ENCODE results near the gene PACSIN2. TPM values are rescaled to one million over a fixed set of nuclear protein-coding genes. Genes with fewer than 3 reads are reported as not detected.
"Not testable (repeated sequence)": the region's sequence is repeated elsewhere in the genome, so short reads cannot be mapped to it uniquely, and the experiment has no call there.

PACSIN2 gene
- total RNA-seq, 2 experiments from 2014 or later = 27.5 to 30.8 TPM

GRCh38 chr22:42996646-42997365, 18.1 kb downstream of the PACSIN2 start:
- Mint-ChIP-seq H3K27me3 (ENCODE audit: low read depth) (no peaks in the 10 kb centered on the region), H3K36me3 (ENCODE audit: low read depth) (peaks cover 8% of the 10 kb centered on the region), H3K4me1 (ENCODE audit: low read depth) (peaks cover 39% of the 10 kb centered on the region), H3K4me3 (no peak overlapping the region), H3K9me3 (ENCODE audit: insufficient read depth) (peaks cover 6% of the 10 kb centered on the region), H3K27ac (no peak overlapping the region)
- CTCF ChIA-PET = no interaction called here
- POLR2A ChIA-PET = no interaction called here
- no peak for DNase-seq
- ATAC-seq = no peak

- H3K27ac Mint-ChIP-seq; DNase-seq; ATAC-seq; CTCF ChIA-PET; H3K36me3 Mint-ChIP-seq (ENCODE audit: low read depth); H3K9me3 Mint-ChIP-seq (ENCODE audit: insufficient read depth); H3K4me3 Mint-ChIP-seq; POLR2A ChIA-PET; H3K27me3 Mint-ChIP-seq (ENCODE audit: low read depth): not testable (repeated sequence)
- peaks cover 27% of the 10 kb centered on the region for H3K4me1 Mint-ChIP-seq (ENCODE audit: low read depth)
Observed at GRCh38 chr22:42995654-42996053, 19.3 kb downstream of the PACSIN2 start.

- H3K36me3 Mint-ChIP-seq (ENCODE audit: low read depth) = peaks cover 8% of the 10 kb centered on the region
- peaks cover 6% of the 10 kb centered on the region for H3K9me3 Mint-ChIP-seq (ENCODE audit: insufficient read depth)
- ChIA-PET POLR2A (no interaction called here), CTCF (no interaction called here)
- no peak for ATAC-seq
- H3K27ac Mint-ChIP-seq = no peak overlapping the region
- no peaks in the 10 kb centered on the region for H3K27me3 Mint-ChIP-seq (ENCODE audit: low read depth)
- peaks cover 21% of the 10 kb centered on the region for H3K4me1 Mint-ChIP-seq (ENCODE audit: low read depth)
- no peak for DNase-seq
- H3K4me3 Mint-ChIP-seq = no peak overlapping the region
Observed at GRCh38 chr22:42994917-42995562, 19.9 kb downstream of the PACSIN2 start.

- ChIA-PET POLR2A (no interaction called here), CTCF (no interaction called here)
- peaks cover 8% of the 10 kb centered on the region for H3K36me3 Mint-ChIP-seq (ENCODE audit: low read depth)
- ATAC-seq = no peak
- no peaks in the 10 kb centered on the region for H3K27me3 Mint-ChIP-seq (ENCODE audit: low read depth)
- H3K9me3 Mint-ChIP-seq (ENCODE audit: insufficient read depth) = peaks cover 6% of the 10 kb centered on the region
- H3K4me3 Mint-ChIP-seq = no peak overlapping the region
- H3K27ac Mint-ChIP-seq = no peak overlapping the region
- peaks cover 19% of the 10 kb centered on the region for H3K4me1 Mint-ChIP-seq (ENCODE audit: low read depth)
- no peak for DNase-seq
Observed at GRCh38 chr22:42994276-42994916, 20.6 kb downstream of the PACSIN2 start.

GRCh38 chr22:42993651-42994275, 21.2 kb downstream of the PACSIN2 start:
- peaks cover 6% of the 10 kb centered on the region for H3K9me3 Mint-ChIP-seq (ENCODE audit: insufficient read depth)
- no peak overlapping the region for H3K4me3 Mint-ChIP-seq
- H3K36me3 Mint-ChIP-seq (ENCODE audit: low read depth) = peaks cover 8% of the 10 kb centered on the region
- no peak overlapping the region for H3K27ac Mint-ChIP-seq
- DNase-seq (no peak), ATAC-seq (no peak)
- ChIA-PET POLR2A (no interaction called here), CTCF (no interaction called here)
- H3K27me3 Mint-ChIP-seq (ENCODE audit: low read depth) = no peaks in the 10 kb centered on the region
- peaks cover 17% of the 10 kb centered on the region for H3K4me1 Mint-ChIP-seq (ENCODE audit: low read depth)

GRCh38 chr22:42992886-42993479, 22.0 kb downstream of the PACSIN2 start:
- POLR2A ChIA-PET = no interaction called here
- ATAC-seq (no peak), DNase-seq (no peak)
- Mint-ChIP-seq H3K27ac (no peak overlapping the region), H3K4me1 (ENCODE audit: low read depth) (peaks cover 9% of the 10 kb centered on the region), H3K27me3 (ENCODE audit: low read depth) (no peaks in the 10 kb centered on the region), H3K9me3 (ENCODE audit: insufficient read depth) (no peaks in the 10 kb centered on the region), H3K4me3 (no peak overlapping the region), H3K36me3 (ENCODE audit: low read depth) (peaks cover 7% of the 10 kb centered on the region)
- CTCF ChIA-PET = no interaction called here

- H3K9me3 Mint-ChIP-seq (ENCODE audit: insufficient read depth) = no peaks in the 10 kb centered on the region
- no peaks in the 10 kb centered on the region for H3K27me3 Mint-ChIP-seq (ENCODE audit: low read depth)
- peaks cover 7% of the 10 kb centered on the region for H3K36me3 Mint-ChIP-seq (ENCODE audit: low read depth)
- DNase-seq (no peak), ATAC-seq (no peak)
- no peak overlapping the region for H3K4me3 Mint-ChIP-seq
- no peak overlapping the region for H3K27ac Mint-ChIP-seq
- peaks cover 4% of the 10 kb centered on the region for H3K4me1 Mint-ChIP-seq (ENCODE audit: low read depth)
- ChIA-PET CTCF (no interaction called here), POLR2A (no interaction called here)
Observed at GRCh38 chr22:42992092-42992491, 22.9 kb downstream of the PACSIN2 start.

- ATAC-seq (no peak), DNase-seq (no peak)
- Mint-ChIP-seq H3K27ac (no peak overlapping the region), H3K4me1 (ENCODE audit: low read depth) (no peaks in the 10 kb centered on the region), H3K27me3 (ENCODE audit: low read depth) (no peaks in the 10 kb centered on the region), H3K36me3 (ENCODE audit: low read depth) (peaks cover 7% of the 10 kb centered on the region), H3K4me3 (no peak overlapping the region), H3K9me3 (ENCODE audit: insufficient read depth) (no peaks in the 10 kb centered on the region)
- ChIA-PET CTCF (interaction anchor here (0.7 to 1.2 kb wide), 3 partner anchors 43 to 123 kb away, joined by 3 to 4 read pairs (median 3); no protein-coding TSS in a partner anchor), POLR2A (interaction anchor here (0.5 kb wide), 1 partner anchor 87 kb away, joined by 4 read pairs; no protein-coding TSS in a partner anchor)
Observed at GRCh38 chr22:42991010-42991651, 23.8 kb downstream of the PACSIN2 start.

GRCh38 chr22:42990131-42990838, 24.7 kb downstream of the PACSIN2 start:
- no peak overlapping the region for H3K4me3 Mint-ChIP-seq
- H3K27ac Mint-ChIP-seq = no peak overlapping the region
- H3K27me3 Mint-ChIP-seq (ENCODE audit: low read depth) = no peaks in the 10 kb centered on the region
- H3K4me1 Mint-ChIP-seq (ENCODE audit: low read depth) = no peaks in the 10 kb centered on the region
- no peak for ATAC-seq
- DNase-seq = no peak
- POLR2A ChIA-PET = no interaction called here
- peaks cover 7% of the 10 kb centered on the region for H3K36me3 Mint-ChIP-seq (ENCODE audit: low read depth)
- CTCF ChIA-PET = interaction anchor here (0.9 to 1.3 kb wide), 3 partner anchors 11 to 123 kb away, joined by 3 to 4 read pairs (median 3); no protein-coding TSS in a partner anchor
- H3K9me3 Mint-ChIP-seq (ENCODE audit: insufficient read depth) = no peaks in the 10 kb centered on the region

GRCh38 chr22:42986115-42986514, 28.8 kb downstream of the PACSIN2 start:
- ChIA-PET CTCF (no interaction called here), POLR2A (no interaction called here)
- DNase-seq (no peak), ATAC-seq (no peak)
- Mint-ChIP-seq H3K4me1 (ENCODE audit: low read depth) (no peaks in the 10 kb centered on the region), H3K9me3 (ENCODE audit: insufficient read depth) (no peaks in the 10 kb centered on the region), H3K27ac (no peak overlapping the region), H3K36me3 (ENCODE audit: low read depth) (no peaks in the 10 kb centered on the region), H3K27me3 (ENCODE audit: low read depth) (no peaks in the 10 kb centered on the region), H3K4me3 (no peak overlapping the region)

- ChIA-PET CTCF (no interaction called here), POLR2A (no interaction called here)
- no peak overlapping the region for H3K27ac Mint-ChIP-seq
- H3K4me1 Mint-ChIP-seq (ENCODE audit: low read depth) = no peaks in the 10 kb centered on the region
- no peaks in the 10 kb centered on the region for H3K9me3 Mint-ChIP-seq (ENCODE audit: insufficient read depth)
- ATAC-seq (no peak), DNase-seq (no peak)
- no peaks in the 10 kb centered on the region for H3K36me3 Mint-ChIP-seq (ENCODE audit: low read depth)
- H3K27me3 Mint-ChIP-seq (ENCODE audit: low read depth) = no peaks in the 10 kb centered on the region
- H3K4me3 Mint-ChIP-seq = no peak overlapping the region
Observed at GRCh38 chr22:42985531-42985905, 29.4 kb downstream of the PACSIN2 start.

All from activated CD8-positive, alpha-beta T cell treated with anti-CD3 and anti-CD28 coated beads, Interleukin-2, amount 10 ng/mL, durations not matched to agents 7 days and 5 days (primary cell).